ENCODE data around the gene RASSF3.

DNA sequence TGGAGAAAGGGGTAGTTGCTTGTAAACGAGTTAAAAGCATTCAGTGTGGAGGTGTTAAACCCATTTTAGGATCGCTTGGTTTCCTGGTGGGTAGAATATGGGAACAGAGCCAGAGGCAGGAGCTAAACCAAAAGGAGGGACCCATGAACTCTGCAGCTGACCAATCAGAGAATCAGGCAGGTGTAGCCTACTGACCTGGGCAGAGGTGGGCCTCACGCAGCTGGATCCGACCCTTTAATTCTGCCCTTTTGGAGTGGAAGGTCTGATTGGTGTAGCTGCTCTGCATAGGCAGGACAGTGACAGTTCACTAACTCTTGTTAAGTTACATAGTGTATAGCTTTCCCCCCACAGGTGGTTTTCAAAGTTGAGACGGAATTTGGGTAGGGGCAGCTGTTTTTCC is 85.3 kb downstream of the RASSF3 start:
- TF ChIP-seq CTCF (IDR thresholded peaks at IDR 0.05) (no peak), POLR2A (IDR thresholded peaks at IDR 0.05) (no peak)
